Astrocyte of the hippocampus (primary cell): ENCODE results near the gene AMBP.

Source experiments
- DNase-seq: peaks from one replicate; pipeline ENCODE4 v3.0.0; 2011; ENCODE audit warnings: low read depth, low spot score

Gene AMBP

GRCh38 chr9:114031948-114032840 is 45.9 kb downstream of the AMBP start:
- no peak for DNase-seq

DNA sequence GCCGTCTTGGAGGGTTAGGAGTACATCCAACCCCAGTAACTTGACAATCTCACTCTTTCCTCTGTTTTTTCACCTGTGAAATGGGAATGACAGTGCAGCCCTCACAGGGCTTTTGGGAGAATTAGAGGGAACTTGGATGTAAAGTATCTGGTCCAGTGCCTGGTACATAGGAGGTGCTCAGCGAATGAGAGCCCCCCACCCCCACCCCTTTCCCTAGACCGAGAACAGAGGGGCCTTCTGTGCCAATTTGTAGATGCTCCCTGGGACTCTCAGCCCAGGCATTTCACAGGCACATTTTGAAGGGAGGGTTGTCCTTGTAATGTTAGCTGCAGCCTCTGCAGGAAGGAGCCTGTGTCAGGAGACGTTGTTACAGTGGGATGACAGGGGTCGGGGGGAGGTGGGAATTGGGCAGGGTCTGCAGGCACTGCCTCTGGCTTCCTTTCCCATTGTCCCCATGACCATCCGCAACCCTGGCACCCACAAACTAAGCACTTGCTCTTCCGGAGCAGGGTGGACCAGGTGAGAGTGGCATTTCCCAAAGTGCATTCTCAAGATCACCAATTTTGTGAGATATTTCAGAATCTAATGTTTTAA is 47.0 kb downstream of the AMBP start:
- no peak for DNase-seq

GRCh38 chr9:114030364-114030763 is 47.7 kb downstream of the AMBP start:
- no peak for DNase-seq

DNA sequence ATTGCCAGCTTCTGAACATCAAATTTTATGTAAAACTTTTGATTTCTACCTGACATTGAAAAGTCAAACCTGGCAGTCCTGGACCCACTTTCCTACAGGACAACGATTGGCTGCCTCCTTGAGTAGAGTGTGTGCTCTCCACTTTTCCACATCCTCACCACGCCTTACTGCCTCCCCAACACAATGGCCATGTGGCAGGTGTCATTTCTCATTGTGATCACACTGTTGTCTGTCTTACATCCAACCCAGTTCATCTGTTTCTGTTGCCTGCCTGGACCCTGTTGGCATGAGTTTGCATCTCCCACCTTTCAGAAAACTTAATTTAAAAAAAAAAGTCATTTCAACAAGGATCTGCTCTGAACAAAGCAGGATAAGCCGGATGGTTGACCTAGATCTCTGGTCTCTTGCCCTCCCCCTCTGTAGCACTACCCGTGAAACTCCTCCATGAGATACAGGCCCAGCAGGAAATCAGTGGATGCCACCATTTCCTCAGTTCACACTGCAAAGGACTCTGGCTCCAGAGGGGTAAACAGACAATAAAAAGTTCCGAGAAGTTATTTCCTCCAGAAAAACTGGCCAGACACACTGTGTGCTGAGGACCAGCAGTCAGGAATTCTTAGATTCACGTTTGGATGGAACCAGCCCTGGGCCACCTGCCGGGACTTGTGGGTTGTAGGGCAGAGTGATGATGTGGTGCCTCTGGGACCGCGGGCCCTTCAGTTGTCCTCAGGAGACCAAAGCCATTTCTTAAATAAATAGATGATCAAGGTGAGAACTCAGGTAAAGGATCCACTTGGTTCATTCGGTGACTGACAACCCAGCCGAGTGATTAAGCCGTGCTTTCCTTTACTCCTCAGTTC is 48.6 kb downstream of the AMBP start:
- DNase-seq, result no peak

- DNase-seq, result no peak
These were observed 49.5 kb downstream of the AMBP start for GRCh38 chr9:114028646-114029045.

DNA sequence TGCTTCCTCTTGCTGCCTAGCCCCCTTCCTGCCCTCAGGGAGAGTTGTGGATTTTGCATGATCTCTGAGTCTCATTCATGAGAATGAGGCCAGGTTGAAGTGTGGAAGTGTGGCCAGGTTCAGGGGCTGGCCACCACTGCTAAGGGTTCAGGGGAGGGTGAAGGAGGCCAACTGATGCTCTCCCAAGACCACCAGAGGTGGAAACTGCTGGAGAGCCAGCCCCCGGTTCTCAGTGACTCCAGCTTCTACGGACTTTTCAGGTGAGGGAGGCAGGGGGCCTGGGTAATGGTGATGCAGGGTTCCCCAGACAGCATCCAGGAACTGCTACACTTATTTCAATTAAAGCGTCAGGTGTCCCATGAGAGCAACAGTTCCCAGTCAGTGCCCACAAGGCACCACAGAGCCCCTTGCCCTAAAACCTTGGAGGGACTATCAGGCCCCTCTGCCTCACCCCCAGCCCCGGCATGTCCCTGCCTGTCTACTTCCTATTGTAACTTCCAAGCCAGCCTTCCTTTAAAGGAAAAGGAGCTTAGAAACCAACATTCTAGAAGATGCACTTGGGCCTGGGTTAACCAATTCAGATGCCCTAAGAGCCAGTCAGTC is 50.1 kb downstream of the AMBP start:
- DNase-seq, result no peak

GRCh38 chr9:114027159-114027862 is 50.8 kb downstream of the AMBP start:
- no peak for DNase-seq

DNA sequence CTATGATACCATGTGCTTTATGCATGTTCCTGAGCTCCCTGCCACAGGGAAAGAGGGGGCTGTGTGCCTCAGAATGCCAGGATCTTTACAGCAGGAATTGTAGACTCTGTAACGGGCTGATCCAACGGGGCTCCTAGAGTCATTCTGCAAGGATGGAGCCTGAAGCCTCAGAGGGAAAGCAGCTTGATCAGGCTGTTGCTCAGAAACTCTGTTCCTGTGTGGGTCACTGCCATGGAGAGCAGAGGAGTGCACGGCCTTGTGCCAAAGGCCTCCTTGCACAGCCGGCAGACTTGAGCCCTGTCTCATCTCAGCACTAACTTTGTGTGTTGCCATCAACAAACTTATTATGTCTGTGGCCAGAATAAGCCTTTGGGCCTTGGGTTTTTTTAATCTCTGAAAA is 51.8 kb downstream of the AMBP start:
- no peak for DNase-seq

GRCh38 chr9:114025760-114026159 is 52.3 kb downstream of the AMBP start:
- DNase-seq, result no peak

DNA sequence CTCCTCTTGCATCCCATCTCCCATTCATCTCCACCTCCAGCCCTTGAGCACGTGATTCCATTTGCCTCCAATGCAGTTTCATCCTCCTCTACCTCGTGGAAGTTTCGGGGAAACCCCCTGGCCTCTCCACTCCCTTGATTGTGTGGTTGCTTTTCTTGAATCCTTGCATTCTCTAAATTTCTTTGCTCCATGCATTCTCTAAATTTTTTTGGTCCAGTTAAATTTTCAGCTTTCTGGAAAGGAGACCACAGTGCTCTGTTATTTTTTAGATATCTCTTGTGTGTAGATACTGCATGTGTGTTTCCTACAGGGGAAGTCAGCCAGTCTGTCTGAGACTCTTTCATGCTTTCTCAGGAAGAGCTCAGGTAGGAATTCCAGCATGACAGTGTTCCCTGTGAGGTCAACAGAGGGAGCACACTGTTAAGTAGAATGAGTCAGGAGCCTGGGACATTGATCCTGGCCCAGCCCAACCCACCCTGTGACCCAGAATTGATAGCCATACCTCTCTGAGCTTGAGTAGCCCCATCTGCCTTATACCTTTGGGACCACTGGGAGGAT is 52.8 kb downstream of the AMBP start:
- peak; percentile 63 for DNase-seq

DNA sequence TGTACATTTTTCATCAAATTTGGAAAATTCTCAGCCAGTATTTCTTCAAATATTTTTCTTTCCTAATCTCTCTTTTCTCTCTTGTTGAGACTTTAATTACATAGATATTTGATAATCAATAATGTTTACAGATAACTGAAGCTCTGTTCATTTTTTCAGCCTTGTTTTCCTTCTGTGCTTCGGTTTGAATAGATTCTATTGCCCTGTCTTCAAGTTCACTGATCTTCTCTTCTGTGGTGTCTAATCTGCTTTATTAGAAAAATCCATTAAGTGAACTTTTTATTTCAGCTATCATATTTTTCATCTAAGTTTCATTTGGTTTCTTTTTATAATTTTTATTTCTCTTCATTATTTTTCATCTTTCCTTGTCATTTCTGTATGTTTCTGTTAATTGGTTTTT is 54.1 kb downstream of the AMBP start:
- no peak for DNase-seq

DNA sequence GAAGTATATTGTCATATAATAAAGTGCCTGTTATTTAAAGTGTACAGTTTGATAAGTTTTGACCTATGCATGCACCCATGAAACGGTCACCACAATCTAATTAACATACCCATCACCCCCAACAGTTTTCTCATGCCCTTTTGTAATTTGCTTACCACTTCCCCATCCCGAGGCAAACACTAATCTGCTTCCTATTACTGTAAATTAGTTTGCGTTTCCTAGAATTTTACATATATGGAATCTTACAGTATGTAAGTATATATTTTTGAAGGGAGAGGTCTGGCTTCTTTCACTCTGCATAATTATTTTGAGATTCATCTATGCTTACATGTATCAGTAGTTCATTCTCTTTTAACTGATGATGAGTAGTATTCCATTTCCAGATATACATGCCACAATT is 56.5 kb downstream of the AMBP start:
- no peak for DNase-seq

DNA sequence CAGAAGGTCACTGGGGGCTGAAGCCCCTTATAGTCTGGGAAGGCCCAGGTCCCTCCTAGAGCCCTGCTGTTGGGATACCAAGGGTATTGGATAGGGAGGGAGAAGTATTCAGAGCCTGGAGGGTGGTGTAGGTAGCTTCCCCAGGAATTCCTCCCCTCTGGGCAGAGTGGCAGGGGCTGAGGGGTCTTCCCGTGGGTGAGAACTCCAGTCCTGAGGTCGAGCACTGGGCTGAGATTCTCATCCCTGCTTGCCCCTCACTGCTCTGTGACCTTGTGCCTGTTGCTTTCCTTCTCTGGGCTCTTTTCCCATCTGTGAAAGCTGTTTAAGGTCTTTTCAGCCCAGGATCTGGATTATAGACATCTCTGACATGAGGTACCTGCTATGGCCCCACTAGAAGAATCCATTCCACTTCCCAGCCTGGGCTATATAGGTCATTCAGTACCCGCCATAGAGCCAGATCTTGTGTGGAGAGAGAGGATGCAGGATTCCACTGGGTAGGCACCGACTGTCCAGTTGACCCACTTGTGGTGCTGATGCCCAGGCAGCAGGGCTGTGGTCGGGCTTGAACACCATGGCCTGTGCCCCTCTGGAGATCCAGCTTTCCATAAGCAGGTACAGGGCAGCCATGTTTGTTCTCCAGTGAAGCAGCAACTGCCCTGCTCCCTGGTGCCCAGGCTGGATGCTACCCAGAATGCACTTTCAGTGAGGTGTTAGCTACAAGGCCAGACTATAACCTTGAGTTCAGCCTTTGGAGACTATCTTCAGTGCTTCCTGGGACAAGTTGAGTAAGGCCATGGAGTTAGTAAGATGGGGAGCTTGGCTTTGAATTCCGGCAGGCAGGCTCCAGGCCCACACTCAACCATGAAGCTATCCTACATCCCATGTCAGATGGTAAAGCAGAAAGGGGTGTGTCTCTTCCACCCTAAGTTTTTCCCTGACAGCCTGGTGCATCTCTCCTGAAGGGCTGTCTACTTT is 60.1 kb downstream of the AMBP start:
- no peak for DNase-seq

GRCh38 chr9:114016629-114017423 is 61.3 kb downstream of the AMBP start:
- no peak for DNase-seq

GRCh38 chr9:114016101-114016500 is 62.0 kb downstream of the AMBP start:
- DNase-seq, result no peak

- no peak for DNase-seq
These were observed 62.5 kb downstream of the AMBP start for GRCh38 chr9:114015607-114016006.

GRCh38 chr9:114014044-114014443 is 64.1 kb downstream of the AMBP start:
- no peak for DNase-seq

GRCh38 chr9:114012126-114012525 is 66.0 kb downstream of the AMBP start:
- DNase-seq, result no peak

- DNase-seq, result no peak
These were observed 66.8 kb downstream of the AMBP start for GRCh38 chr9:114011313-114011712.
